Measurements from ENCODE around the gene C6orf47. TPM values are rescaled to one million over a fixed set of nuclear protein-coding genes. Genes with fewer than 3 reads are reported as not detected.

The C6orf47 gene
- total and polyA plus RNA-seq, 2 of the 13 experiments (the other 11 are each of a cell fraction or from before 2014, with no cell fraction given), result 1.7 to 18.1 TPM

GRCh38 chr6:31655349-31656237, 5.0 kb downstream of the C6orf47 start, which contains the start of gene APOM (continued):
- no peak for TF ChIP-seq GRHL1 (CRISPR knock-in tag; conservative IDR thresholded peaks at IDR 0.05)
- peak; percentile 100 for TF ChIP-seq PHF5A (CRISPR knock-in tag; IDR thresholded peaks at IDR 0.05; ENCODE audit: low read depth, unreplicated experiment)
- TF ChIP-seq MTA3 (CRISPR knock-in tag; IDR thresholded peaks at IDR 0.05), result no peak
- TF ChIP-seq NR2F2 (IDR thresholded peaks at IDR 0.05; ENCODE audit: borderline replicate concordance, low read depth), result no peak
- TF ChIP-seq ZNF777 (CRISPR knock-in tag; IDR thresholded peaks at IDR 0.05), result no peak; the same call in 1 of the 2 replicates
- peak; percentile 96 for TF ChIP-seq RARA (CRISPR knock-in tag; IDR thresholded peaks at IDR 0.05)
- peak; percentile 26; the same call in 1 of the 2 replicates for TF ChIP-seq ZHX2 (IDR thresholded peaks at IDR 0.05; ENCODE audit: low read depth)
- no peak; the same call in 1 of the 2 replicates for TF ChIP-seq ZHX2 (CRISPR knock-in tag; IDR thresholded peaks at IDR 0.05; ENCODE audit: borderline replicate concordance)
- TF ChIP-seq ZFYVE20 (CRISPR knock-in tag; IDR thresholded peaks at IDR 0.05; ENCODE audit: borderline replicate concordance, low read depth), result no peak
- peak; percentile 60; the same call in 1 of the 2 replicates for TF ChIP-seq KMT2B (CRISPR knock-in tag; IDR thresholded peaks at IDR 0.05)
- TF ChIP-seq ZMYM3 (CRISPR knock-in tag; IDR thresholded peaks at IDR 0.05), result peak; percentile 80
- TF ChIP-seq ZNF773 (CRISPR knock-in tag; IDR thresholded peaks at IDR 0.05; ENCODE audit: borderline replicate concordance), result no peak
- TF ChIP-seq EHMT2 (IDR thresholded peaks at IDR 0.05; ENCODE audit: borderline replicate concordance, low read depth, low read length), result no peak; the same call in 1 of the 2 replicates
- TF ChIP-seq ZNF282 (IDR thresholded peaks at IDR 0.05; ENCODE audit: partially characterized antibody), result no peak
- TF ChIP-seq ZNF143 (CRISPR knock-in tag; IDR thresholded peaks at IDR 0.05), result peak; percentile 59
- TF ChIP-seq NFYB (CRISPR knock-in tag; IDR thresholded peaks at IDR 0.05), result no peak; the same call in 1 of the 2 replicates
- no peak; the same call in 1 of the 2 replicates for TF ChIP-seq ZNF460 (CRISPR knock-in tag; IDR thresholded peaks at IDR 0.05; ENCODE audit: borderline replicate concordance)
- peak; percentile 79; the same call in 1 of the 2 replicates for TF ChIP-seq RCOR2 (CRISPR knock-in tag; IDR thresholded peaks at IDR 0.05)
- peak; percentile 50; the same call in 1 of the 2 replicates for TF ChIP-seq TP53 (CRISPR knock-in tag; conservative IDR thresholded peaks at IDR 0.05)
- peak; percentile 94; the same call in 1 of the 2 replicates for TF ChIP-seq CSRNP1 (CRISPR knock-in tag; IDR thresholded peaks at IDR 0.05)
- TF ChIP-seq ATM (IDR thresholded peaks at IDR 0.05; ENCODE audit: borderline replicate concordance), result no peak

All from HepG2 (cell line).